GM19324 (cell line): ENCODE measurements around the gene IL17RB.

Experiments used
- ATAC-seq: cut with Tn5 transposase; IDR thresholded peaks from one replicate; pipeline ENCODE4 v1.9.1; 2021; ENCODE audit warnings: mild to moderate bottlenecking, moderate library complexity; ENCODE audit not compliant: unreplicated experiment, low FRiP score

Gene IL17RB

DNA sequence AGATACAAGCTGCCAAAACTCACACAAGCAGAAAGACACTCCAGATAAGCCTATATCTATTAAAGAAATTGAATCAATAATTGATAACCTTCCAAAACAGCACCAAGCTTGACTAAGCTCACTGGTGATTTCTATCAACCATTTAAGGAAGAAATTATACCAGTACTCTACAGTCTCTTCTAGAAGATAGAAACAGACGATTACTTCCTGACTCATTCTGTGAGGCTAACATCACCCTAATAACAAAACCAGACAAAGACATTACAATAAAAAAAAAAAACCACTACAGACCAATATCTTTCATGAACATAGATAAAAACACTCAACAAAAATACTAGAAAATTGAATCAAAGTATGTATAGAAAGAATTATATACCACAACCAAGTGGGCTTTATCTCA is 20.3 kb upstream of the IL17RB start:
- no peak for ATAC-seq

DNA sequence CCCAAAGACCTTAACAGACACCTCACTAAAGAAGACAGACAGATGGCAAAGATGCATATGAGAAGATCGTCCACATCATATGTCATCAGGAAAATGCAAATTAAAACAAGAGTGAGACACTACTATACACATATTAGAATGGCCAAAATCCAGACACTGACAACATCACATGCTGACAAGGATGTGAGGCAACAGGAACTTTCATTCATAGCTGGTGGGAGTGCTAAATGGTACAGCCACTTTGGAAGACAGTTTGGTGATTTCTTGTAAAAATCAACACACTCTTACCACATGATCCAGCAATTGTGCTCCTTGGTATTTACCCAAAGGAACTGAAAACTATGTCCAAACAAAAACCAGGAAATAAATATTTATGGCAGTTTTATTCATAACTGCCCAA is 17.8 kb upstream of the IL17RB start:
- no peak for ATAC-seq

DNA sequence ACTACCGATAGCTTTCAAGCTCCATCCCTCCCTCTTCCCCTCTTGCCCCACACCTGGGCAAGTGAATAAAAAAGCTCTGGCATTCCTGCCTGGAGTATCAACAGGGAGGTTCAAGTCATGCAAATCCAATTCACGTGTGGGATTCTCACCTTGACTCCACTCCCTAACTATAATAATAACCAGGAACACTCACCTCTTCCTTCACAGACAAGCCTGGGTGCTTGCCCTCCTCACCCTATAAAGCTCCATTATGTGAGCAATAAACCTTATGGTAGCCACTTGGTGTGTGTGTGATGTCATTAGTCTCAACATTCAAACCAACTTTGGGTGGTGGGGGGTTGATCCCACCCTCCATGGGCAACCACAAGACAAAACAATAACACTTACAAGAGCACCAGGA is 16.8 kb upstream of the IL17RB start:
- ATAC-seq: no peak

DNA sequence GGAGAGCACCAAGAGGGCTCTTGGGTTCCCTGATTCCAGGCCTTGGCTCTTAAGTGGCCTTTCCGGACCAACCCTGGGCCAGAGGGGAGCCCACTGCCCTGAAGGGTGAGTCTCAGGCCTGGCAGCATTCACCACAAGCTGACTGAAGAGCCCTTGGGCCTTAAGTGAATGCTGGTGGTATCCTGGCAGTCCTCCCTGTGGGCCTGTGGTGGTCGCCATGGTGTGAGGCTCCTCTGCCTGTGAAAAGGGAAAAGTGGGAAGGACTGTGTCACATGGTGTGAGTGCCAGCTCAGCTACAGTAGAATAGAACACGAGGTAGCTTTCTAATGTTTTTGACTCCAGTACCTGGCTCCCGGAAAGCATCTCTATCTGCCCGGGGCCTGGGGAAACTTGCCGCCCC is 15.4 kb upstream of the IL17RB start:
- no peak for ATAC-seq

DNA sequence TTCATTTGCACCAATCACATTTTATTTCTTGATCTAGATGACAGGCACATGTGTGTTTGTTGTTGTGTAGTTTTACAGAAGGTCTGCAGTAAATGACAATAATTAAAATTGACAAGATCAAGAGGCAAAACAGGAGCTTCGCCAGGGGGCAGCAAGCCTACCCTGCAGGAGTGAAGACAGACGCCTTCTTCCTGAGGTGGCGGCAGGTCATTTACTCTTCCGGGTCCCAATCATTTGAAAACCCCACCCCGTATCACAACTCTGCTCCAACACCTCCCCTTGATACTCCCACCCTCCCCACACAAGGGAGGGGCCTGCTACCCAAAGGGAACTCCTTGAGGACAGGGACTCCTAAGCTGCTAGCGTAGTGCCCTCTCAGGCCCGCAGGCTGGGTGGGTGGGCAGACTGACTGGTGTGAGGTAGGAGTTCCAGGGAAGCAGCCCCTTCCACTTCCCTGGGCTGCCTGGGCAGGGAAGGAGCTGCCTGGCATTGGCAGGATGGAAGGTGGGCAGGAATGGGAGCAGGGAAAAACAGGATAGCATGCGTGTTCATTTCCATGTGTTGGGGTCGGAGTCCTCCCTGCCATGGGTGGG is 13.2 kb upstream of the IL17RB start:
- ATAC-seq: no peak

DNA sequence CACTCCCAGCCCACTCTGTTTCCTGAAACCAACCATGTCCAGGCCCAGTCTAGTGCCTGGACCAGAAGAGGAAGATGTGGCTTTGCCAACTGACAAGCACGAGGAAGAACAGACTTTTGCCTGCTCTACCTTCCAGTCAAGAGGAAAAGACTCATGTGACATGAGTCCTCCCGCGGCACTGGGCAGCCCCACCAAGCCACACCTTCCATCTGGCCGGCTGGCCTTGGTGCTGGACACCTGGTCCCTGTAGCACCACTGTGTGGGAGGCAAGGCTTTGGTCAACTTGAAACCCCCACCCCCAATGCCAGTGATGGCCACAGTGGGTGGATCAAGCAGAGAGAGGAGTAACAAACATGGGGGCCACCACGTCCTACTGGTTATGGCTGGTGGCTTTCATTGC is 12.7 kb upstream of the IL17RB start:
- no peak for ATAC-seq

DNA sequence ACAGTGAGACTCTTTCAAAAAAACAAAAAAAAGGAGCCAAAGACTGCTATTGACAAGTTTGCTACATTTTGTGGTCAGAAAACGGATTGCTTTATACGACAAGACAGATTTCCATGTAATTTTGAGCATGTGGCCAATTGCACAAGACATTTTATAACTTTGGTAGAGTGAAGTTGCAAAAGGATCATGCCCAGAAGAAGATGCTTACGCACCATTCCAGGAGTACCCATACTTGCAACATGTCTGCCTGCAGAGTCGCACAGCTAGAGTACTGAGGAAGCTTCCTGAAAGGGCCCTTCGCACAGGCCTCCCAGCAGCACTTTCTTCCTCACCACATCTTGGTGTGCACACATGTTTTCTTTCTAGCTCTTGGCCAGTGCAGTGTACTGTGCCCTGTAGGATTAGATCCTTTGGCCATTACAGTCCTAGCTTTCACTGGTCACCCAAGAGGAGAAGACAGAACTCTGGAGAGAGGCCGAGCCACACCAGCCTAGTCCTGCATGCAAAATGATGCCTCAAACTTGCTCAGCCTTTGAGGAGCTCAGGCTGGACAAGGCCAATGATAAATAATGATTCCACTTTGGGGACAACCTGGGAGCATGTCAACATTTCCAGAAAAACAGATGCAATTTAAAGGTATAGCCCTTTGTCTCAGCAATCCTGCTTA is 11.8 kb upstream of the IL17RB start:
- ATAC-seq: no peak

DNA sequence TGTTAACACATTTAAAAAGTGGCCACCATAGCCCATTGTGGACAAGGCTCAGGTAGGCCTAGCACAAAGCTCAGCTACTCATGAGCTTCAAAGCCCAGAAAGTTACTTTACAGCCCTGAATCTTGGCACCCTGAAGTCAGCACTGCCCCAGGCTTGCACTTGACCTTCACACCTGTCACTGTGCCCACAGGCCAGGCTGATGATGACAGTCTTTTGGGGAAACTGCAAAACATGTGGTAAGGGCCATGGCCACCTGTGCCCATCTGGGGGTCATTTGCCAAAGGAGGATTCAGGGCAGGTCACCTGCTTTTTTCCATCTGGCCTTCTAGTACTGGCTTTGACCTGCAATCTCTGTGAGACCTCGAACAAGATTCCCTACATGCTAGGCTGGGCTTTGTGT is 11.1 kb upstream of the IL17RB start:
- ATAC-seq: no peak

DNA sequence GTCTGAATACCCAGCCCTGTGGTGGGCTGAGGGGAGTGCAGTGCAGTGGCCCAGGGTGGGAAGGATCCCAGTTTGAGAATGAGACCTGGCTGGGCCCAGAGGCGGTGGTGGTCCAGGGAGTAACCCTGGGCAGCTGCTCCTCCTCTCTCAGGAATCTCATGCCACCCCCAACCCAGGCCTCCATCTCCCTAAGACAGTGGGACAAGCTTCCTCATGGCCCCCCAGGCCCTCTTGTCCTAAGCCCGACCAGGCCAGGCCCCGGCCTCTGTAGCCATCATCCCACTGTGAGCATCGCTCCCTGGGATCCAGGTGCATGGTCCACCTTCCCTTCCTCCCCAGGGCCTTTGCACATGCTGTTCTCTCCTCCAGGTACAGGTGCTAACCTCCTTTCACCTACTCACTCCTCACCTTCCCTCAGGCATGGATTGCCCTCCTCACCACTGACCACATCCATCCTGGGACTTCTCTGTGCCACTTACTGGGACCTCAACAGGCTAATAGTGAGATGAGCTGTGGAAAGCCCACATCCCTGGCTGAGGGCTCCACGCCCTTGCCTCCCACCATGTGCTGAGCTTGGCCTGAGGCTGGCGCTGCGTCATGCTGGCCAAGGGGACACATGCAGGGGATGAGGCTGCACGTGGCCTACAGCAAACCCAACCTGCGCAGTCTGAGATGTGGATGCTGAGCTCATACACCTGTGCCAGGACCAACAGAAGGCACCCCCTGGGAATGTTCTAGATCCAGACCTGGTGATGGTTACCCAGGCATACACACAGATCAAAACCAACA is 10.1 kb upstream of the IL17RB start:
- ATAC-seq: no peak

DNA sequence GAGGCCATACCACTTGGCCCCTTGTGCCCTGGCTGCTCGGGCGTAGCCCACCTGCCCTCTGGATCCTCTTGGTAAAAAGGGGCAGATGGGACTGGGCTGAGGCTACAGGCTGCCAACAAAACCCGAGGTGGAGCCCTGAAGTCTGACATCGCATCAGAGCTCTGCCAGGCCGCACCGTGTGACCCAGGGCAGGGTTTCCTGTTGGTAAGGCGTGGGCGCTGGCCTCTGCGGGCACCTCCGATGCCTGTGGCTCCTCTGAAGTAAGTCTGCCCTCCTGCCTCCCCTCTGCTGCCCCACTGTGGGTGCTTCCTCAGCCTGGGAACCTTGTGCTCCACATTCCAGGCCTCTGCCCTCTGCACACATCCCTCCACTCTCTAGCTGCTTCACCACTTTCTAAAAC is 9.0 kb upstream of the IL17RB start:
- no peak for ATAC-seq

DNA sequence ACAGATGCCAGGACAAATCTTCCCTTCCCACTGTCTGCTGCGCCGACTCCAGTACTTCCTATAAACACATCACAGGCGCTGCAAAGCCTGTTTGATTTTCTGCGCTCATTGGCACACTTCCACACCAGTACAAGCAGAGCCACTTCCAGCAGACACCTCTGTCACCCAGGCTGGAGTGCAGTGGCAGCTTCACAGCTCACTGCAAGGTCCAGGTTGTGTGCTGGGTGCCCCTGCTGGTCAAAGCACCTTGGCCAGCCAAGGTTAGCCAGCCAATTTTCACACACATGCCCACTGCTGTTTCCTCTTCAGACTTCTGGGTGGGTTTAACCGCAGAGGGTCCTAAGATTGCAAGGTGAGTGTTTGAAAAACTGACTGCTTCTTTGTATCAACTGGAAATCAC is 5.1 kb upstream of the IL17RB start:
- no peak for ATAC-seq

DNA sequence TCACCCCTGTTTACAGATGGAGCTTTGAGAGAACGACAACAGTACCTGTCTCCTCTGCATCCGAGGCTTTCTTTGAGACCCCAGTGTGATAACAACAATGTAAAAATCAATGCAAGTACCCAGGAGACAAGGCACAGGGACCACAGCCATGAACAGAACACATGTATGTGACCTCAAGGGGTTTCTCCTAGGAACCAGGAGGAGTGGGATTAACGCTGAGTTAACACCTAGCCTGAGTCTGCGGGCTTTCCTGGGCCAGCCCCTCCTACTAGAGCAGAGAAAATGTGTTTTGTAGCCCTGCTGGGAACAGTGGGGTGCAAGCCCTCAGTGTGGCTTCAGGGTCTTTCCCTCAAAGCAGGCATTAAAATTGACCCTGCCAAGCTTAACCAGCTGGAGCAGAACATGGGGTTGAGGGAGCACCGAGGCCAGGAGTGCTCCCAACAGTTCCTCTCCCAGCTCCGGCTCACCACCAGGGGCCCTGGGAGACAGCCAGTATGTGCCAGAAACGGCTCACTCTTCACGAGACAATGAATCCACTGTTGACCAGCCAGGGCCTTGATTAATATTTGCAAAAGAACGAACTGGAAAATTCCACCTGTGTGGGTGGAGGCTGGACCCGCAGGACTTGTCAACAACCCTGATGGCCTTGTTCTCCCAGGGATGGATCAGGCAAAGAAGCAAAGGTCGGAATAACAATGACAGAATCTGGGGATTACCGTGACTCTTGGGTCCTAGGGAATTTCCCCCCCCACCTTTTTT is 3.8 kb upstream of the IL17RB start:
- no peak for ATAC-seq

DNA sequence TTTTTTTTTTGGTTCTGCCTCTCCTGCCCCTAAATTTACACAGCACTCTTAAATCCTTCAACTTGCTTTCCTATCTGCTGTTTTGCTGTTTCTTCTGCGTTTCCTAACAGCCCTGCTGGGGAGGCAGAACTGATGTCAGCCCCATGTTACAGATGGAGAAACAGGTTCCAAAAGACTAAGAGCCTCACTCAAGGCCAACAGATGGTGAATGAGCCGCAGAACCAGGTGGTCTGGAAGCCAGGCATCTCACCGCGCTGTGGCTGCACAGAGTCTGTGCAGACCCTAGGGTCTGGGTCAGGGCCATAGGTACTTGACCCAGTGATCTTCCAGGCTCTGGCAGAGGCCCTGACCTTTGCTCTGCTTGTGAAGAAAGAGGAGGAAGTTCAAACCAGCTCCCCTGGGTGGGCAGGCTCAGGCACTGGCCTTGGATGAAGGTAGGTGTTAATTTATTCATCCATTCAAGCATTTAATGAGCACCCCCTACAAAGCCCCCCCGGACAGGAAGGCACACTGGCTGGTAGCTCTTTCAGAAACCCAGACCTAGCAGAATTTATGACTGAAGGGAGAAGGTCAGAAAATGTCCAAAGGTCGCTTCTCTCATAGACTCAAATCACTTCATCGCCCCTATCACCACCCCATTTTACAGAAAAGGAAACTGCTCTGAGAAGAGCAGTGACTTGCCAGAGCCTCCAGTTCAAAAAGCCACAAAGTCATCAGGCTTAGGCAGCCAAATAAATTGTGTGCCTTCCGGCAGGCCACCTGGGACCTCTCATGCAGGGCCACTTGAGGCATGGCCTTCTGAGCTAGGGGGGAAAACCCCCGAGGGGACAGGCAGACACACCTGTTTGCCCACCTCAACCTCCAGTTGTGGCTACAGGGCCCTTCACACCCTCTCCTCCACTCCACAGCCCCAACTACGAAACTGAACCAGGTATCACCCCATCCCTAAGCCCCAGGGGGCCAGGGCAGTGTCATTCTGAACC is 2.9 kb upstream of the IL17RB start:
- peak; percentile 42 for ATAC-seq

DNA sequence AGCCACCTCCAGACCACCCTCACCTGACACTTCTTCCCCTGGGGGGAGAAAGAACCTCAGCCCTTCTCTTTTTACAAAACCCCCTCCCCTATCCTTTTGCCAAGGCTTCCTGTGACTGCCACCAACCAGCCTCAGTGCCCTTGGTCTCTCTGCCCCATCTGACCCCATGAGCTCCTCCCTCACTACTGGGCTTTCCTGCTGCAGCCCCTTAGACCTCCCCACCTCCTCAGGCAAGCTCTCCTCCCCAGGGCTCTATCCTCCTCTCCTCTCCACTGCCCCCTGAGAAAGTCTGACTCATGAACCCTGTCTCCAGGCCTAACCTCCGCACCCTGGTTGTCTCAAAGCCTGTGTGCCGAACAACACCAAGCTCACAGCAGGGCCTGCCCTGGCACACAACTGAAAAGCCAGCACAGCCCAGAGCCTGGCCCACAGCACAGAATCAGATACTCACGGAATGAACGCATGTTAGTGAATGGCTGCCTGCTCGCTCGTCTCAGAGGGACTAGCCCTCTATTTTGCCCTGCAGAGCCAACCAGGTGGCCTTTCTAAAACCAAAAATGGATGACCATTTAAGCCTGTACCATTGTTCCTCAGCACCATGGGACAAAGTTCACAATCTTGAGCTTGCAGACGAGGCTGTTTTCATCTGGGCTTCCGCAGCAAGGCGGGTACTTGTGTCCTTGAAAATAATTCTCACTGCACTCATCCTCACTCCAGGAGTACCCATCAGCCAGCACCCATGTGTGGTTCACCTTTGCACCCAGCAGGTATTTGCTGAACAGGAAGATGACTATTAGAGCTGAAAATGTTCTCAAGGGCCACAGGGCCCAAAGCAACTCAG is 1.9 kb upstream of the IL17RB start:
- no peak for ATAC-seq

DNA sequence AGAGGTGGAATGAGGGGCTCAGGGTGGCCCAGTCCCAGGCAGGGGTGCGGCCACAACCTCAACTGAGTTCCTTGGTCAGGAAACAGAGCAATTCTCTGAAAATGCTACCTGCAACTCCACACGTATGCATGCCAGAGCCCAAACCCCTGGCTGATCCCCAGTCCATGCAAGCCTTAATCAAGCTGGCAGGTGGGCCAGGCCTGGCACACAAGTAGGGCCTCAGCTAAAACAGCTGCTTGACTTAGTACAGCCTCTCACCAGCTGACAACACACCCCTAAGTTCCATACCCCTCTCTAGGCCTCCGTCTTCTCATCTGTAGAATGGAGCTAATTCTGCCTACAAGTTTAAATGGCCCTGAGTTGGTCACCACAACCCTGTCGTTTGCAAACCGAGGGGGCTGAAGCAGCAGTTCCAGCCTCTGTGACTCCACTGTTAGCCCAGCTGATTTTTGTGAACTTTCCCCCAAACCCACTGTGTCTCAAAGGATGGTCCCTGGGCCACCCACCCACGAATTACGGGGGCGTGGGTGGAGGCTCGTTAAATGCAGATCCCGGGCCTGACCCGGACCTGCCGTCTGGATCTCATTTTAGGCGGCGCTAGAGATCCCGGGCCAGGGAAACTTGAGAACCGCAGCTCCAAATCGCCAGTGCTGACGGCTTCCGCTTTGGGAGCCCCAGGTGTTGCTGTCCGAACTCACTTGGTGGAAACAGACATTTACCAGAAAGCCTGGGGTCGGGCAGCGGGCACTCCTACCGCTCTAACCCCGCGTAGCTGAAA is 1.1 kb upstream of the IL17RB start:
- ATAC-seq: peak; percentile 25

DNA sequence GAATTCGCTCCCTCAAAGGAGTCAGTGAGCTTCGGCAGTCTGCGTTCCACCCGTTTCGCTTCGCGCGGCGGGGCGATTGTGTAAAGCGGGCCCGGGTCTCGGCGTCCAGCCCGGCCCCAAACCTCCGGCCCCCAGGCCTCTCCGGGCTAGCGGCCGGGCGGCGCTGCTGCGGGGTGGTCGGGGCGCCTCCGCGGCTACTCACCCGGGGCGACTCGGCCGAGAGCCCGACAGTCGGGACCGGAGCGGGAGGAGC is 561 bp upstream of the IL17RB start:
- no peak for ATAC-seq

DNA sequence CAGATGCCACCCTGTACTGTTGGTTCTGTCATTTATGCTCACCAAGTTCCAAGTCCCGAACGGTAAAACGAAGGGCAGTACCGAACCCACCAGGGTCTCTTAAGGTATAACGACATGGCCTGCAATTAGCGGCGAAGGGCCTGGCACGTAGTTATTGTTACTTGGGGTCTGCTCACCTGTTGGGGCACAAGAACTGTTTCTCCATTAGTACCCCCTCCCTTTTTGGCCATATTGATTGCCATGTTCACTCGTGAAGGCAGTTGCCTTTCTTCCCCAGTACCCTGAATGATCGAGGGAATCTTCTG is 435 bp downstream of the IL17RB start:
- ATAC-seq: no peak

DNA sequence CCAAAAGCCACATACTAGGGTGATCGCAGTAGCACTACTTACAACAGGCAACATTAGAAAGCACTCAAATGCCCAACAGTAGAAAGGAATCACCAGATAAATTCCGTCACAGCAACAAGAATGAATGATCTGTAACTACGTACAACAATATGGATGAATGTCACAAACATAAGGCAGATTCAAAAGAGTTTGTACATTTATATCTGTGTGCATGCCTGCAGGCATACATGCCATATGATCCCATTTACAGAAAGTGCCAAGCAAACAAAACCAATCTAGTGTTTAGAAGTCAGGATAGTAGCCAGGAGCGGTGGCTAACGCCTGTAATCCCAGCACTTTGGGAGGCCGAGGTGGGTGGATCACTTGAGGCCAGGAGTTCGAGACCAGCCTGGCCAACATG is 3.5 kb downstream of the IL17RB start:
- no peak for ATAC-seq

DNA sequence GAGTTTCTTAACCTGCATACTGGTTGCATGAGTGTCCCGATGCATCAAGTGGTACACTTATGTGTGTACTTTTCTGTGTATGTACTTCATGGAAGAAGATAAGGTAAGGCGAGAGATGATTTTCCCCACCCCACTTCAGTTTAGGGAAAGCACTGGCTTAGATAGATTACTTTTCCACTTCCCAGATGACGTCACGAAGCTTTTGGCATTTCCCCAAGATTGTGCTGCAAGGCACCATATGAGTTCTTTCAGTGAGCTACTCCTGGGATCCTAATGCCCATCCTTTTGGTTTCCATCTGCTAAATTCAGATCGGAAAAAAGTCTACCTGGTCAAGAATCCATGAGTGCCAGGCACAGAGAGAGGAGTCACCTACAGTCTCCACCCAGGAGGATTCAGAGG is 4.5 kb downstream of the IL17RB start:
- no peak for ATAC-seq
